GM04503 (cell line): ENCODE data around the gene FOXA2.

ENCODE experiments used
- DNase-seq: peaks from one replicate; pipeline ENCODE4 v3.0.0-alpha.2; 2012; ENCODE audit warnings: low read depth

Gene FOXA2

DNA sequence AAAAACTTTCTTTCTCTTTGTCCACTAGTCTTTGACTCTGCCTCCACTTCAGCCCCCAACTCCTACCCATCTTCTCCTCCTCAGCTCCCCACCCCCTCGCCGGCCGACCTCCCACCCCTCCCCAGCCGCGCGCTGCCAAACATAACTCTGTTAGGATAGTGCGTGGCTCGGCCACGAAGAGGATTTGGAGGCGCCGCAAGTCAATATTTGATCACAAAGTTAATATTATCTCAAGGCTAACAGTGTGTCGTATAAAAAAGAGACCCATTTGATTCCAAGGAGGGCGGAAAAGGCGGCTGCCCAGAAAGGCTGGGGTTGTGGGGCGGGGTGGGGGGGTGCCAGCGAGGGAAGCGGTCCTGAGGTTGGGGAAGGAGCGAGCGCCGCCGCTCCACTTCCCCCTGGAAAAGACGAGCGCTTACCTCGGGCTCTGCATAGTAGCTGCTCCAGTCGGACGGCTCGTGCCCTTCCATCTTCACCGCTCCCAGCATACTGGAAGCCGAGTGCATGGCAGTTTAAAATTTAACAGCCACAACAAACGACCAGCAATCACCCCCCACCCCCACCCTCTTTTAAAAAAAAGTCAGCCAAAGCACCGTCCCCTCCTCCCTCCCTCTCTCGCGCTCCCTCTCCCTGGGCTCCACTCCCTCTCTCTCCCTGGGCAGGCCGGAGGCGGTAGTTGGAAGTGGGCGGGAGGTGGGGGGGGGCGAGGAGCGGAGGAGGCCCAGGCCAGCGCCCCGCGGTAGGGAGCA is 425 bp downstream of the FOXA2 start:
- no peak for DNase-seq

DNA sequence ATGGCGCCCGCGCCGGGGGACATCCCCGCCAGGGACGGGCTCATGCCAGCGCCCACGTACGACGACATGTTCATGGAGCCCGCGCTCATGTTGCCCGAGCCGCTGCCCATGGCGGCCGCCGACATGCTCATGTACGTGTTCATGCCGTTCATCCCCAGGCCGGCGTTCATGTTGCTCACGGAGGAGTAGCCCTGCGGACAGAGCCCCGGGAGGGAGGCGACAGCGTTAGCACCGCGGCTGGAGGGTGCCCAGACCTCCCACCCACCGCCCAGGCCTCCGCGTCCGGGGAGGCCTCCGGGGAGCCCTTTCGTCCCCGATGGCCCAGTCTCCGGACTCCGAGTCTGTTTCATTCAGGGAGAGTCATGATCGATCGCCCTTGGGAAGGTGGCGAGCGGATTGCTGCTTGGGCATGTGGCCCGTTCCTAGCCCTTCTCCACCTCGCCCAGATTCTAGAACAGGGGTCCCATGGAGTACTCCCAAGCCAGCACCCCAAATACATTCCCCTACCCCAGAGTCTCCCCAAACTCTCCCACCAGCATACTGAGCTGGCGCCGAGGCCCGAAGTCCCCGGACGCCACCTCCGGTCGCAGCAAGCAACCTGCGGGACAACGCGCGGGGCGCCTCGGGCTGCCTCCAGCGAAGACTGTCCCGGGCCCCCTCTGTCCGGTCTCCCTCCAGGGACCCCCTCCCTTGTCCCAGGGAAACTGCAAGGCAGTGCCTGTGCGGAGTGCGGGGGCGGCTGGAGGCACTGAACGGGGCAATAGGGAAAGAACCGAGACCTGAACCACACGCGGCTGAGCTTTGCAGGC is 1.2 kb downstream of the FOXA2 start:
- no peak for DNase-seq

DNA sequence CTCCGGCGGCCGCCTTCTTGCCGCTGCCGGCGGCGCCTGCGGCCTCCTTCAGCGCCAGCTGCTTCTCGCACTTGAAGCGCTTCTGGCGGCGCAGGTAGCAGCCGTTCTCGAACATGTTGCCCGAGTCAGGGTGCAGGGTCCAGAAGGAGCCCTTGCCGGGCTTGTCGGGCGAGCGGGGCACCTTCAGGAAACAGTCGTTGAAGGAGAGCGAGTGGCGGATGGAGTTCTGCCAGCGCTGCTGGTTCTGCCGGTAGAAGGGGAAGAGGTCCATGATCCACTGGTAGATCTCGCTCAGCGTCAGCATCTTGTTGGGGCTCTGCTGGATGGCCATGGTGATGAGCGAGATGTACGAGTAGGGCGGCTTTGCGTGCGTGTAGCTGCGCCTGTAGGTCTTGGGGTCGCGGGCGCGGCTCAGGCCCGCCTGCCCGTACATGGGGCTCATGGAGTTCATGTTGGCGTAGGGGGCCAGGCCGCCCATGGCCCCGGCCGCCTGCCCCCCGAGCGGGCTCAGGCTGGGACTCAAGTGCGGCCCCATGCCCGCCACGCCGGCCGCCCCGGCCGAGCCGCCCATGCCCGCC is 1.9 kb downstream of the FOXA2 start:
- no peak for DNase-seq

DNA sequence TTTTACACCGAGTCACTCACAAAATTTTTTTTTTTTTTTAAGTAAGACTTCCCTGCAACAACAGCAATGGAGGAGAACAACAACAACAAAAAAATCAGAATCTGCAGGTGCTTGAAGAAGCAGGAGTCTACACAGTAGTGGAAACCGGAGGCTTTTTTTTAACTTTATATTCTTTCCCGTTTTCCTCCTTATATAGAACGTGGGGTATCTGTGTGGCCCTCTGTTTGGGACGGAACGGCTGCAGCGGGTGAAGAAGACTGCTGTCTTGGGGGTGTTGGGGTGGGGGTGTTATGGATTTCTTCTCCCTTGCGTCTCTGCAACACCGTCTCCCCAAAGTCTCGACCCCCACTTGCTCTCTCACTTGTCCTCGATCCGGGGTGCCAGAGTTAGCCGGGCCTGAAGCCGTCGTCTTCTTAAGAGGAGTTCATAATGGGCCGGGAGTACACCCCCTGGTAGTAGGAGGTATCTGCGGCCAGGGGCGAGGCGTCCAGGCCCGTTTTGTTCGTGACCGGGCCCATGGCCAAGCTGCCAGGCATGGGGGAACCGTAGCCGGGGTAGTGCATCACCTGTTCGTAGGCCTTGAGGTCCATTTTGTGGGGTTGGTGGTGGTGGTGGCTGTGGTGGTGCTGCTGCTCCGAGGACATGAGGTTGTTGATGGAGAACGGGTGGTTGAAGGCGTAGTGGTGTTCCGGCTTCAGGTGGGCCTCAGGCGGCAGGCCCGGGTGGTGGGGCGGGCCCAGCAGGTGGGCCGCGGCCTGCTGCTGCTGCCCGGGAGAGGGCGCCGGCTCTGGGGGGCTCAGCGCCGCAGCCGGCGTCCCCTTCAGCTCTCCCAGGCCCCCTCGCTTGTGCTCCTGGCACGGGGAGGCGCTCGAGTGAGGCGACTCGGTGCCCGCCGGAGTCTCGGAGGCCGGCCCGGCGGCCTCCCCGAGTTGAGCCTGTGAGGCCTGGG is 2.7 kb downstream of the FOXA2 start:
- DNase-seq, result no peak

DNA sequence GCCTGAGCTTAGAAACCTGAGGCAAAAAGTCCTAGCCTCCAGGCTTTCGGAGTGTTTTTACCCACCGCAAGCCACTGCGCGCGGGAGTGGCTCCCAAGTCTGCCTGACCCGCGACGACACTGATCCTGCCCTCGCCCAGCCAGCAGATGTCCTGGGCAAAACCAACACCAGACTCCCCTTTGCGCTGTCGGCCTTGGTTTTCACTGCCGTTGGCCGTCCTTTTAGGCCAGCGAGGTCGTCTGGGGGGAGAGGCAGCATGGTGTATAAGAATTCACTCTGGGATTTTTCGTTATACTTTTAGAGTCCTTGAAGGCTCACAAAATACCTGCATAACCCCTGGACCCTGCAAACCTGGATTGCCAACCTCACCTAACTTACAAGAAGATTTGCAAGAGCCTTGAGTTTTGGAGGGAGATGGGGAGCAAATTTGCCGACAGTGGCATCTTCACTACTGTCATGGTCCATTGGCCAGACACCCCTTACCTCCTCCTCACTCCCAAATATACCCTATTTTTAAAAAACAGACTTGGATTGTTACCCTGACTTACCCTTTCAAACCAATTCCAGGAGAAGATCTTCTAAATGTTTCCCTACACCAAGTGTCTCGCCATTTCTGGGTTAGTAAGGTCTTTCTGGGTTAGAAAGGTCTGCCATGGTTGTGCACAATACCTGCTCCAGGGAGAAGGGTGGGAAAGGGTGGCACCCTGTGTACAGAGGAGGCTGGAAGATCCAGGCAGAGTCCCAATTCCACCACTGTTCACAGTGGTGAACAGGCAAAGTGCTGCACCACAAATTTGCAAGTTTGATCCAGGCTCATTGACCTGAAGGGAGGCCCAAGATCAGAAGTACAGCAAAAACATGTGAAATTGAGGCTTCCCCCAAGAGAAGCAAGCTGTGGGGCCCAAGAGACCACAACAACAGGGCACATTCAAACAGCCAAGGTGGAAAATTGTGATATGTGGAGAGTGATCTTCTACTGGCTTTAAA is 4.4 kb downstream of the FOXA2 start:
- DNase-seq, result no peak

DNA sequence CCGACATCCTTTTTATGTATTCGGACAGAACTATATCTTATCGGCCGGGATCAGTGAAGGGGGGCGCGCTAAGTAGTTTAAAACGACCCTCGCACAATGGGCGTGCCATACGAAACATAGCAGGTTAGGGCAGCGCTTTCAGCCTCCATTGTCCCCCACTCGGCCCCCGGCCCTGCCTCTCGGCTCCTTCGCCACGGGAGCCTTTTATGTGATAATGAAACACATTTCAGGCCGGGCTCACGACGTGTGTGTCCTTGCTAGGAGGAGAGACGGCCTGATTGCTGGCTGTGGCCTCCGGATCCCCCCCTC is 5.3 kb downstream of the FOXA2 start:
- no peak for DNase-seq

DNA sequence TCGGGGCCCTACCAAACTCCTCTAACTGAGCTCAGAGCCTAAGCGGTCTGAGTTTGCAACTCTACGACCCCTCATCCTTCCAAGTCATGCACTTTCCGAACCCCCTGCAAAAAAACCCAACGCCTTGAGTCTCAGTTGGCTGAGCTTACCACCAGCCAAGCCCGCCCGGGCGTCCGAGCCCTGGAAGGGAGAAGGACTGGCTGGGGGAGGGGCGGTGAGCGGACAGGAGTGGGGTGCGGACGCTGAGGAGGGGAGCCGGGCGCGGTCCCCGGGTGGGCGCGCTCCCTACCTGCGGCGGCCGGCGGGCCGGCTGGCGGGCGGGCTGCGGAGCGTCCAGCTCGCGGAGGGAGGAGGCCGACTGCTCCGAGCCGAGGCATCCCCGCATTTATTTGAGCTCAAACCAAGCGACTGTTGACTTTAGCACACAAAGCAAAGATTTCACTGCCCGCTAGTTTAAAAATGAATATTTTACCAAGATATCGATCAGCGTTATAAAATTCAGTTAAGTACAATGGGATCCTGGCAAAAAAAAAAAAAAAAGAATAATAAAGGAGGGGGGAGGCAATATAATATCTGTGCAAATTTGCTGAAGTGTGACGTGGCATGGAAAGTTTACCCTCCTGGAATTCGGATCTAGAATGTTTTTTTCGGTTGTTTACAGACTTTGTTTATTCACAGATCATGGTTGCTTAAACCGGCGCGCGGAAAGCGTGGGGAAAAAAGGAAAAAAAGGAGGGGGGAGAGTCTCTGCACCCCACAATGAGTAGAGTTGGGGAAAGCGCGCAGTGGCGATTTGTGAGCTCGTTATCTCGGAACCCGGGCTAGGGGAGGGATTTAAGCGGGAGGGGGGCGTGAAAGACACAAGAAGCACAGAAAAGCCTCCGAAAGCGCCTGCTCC is 5.9 kb downstream of the FOXA2 start:
- DNase-seq, result no peak

DNA sequence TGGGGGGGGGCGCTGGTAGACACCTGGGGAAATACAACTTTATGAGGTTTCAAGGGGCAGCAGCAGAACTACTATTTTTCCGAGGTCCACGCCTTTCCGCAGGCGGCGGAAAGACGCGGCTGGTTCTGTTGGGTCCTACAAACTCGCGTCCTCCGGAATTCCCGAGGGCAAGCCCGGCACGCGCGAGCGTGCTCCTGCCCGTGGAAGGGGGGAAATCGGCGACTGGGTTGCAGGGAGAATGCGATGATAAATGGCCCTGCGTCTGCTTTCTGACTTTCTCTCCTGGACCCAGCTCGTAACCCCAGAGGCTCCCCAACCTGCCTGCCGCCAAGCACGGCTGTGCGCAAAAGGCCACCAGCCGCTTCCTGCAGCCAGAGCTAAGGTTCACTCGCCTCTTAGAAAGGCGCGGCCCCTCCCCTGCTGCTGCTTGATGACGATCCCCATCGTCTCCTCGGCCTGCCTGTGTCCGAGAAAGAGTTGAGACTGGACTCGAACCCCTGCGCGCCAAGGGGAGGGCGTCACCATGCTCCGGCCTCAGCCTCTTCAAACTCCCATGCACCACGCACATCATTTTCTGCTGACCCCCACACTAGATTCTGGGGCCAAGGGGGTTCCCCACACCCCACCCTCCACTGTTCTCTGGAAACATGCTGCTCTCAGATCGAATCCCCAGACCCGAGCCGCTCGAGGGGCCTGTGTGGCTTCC is 6.7 kb downstream of the FOXA2 start:
- no peak for DNase-seq

DNA sequence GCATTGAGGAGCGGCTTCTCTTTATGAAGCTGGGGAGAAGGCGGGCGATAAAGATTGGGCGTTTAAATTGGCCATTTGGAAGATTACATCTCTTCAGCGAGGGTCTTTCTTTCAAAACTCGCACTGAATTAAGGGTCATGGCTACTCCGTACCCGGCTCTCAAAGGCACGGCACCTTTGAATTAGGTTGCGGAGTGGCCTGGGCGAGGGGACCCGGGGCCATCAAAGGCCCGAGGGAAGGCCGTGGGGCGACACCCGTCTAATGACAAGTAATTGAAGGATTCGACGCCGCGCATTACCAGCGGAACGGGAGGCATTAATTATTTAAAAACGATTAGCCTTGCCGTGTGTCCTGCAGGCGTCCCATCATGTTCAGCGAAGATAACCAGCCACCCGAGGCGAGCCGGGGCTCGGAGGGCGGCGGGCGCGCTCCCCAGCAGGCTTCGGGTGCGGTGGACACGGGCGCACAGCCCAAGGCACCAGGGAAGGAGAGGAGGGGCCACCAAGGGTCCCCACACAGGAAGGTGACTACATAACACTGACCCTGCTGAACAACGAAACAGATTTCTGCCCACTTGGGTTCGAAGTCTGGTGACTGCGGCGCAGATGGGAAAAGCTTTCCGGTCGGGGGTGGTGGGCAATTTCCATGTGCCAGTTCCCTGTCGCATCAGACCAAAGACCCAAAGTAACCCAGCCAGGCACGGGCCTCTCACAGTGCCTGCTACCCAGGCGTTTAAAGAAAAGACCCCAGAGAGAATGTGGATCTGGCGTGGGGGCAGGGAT is 7.4 kb downstream of the FOXA2 start:
- no peak for DNase-seq

DNA sequence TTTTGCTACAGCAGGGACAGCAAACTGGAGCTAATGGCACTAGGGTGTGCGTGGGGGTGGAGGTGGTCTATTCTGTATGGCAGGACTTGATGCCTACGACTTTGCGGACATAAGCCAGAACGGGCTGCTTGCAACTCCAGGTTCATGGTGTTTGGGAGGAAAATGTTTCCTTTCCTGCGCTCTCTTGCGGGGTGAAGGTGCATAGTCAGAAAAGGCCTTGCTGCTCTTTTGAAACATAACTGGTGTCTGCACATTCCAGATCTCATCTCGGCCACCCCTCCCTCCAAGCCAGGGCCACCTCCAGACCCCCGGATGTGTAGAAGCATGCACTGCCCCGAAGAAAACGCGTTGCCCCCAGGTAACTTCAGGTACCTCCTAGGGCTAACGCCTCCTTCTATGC is 8.1 kb downstream of the FOXA2 start:
- no peak for DNase-seq

DNA sequence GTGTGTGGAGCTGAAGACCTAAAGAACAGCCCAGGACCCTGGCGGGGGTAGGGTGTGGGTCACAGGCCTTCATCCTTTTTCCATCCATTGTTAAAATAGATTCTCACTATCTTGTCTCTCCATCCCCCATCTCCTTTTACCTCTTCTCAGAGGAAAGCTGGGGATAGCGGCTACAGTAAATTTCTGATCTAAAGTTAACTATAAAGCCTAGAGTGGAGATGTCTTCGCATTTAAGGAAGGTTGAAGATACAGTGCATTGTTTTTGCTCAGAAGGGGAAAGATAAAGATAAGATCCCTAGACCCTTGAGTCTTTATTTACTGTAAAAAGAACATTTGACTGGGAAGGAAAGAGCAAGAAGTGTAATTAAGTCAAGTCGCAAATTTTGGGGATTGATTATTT is 8.6 kb downstream of the FOXA2 start:
- no peak for DNase-seq

DNA sequence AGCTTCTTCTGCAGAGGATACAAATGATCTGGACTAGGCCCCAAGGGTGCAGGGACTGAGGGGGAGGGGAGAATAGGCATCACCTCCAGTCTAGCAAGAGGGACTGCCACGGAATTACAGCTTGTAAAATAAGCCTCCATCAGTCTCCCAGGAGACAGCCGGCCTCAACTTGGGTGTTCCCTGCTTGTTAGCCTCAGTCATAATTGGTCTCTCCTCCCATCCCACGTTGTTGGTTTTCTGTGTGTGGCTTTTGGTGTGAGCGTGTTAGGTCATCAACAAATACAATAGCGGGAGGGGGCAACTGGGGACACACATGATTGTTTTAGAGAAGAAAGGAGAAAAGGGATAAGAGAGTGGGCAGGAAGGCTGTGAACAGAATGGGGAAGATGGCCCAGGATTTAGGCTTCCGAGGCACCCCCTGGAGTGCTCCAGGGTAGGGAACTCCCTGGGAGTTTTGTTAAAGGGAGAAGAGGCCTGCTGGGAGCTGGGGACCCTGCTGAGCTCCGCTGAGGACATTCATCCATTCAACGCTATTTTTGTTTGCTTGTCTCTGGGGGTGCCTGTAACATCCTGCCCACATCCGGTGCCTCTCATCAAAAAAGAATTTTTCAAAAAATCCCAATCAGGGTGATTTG is 9.2 kb downstream of the FOXA2 start:
- no peak for DNase-seq

DNA sequence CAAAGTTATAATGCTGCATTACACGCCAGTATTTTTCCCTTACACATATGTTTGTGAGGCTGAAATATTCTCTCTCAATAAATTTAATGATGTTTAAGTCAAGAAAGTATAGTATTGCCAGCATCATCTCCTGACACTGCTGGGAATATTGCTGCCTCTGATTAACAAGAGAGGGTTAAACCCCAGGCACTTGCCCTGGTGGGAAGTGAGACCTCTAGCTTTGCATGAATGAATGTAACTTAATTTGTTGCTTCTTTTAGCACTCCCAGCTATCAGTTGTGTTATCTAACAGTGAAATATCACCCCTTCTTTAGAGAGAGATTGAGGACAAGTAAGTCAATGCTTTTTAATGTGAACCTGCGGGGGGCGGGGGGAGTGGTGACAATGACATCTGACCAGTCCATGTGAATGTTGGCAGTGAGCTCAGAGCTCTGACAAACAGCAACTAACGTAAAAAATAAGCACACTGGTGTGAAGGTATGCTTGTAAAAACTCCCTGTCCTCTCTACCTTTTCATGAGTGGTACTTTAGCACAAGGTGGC is 9.8 kb downstream of the FOXA2 start:
- no peak for DNase-seq

DNA sequence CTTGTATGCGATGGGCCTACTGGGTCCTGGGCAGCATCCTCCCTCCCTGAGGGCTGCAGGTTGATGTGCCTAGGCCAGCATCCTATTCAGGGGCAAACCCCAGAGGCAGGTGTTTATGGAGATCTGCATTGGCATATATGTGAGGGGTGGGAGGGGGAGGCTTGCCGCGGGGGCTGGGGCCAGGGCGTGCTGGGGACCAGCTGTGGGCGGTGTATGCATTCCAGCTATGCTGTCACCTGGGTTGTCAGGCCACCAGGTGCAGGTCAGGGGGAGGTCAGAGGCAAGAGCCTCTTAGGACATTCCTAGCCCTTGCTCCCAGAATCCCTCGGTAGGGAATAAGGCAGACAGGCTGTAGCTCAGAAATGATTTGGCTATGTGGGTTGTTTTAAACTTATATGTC is 11.9 kb downstream of the FOXA2 start:
- DNase-seq, result no peak

DNA sequence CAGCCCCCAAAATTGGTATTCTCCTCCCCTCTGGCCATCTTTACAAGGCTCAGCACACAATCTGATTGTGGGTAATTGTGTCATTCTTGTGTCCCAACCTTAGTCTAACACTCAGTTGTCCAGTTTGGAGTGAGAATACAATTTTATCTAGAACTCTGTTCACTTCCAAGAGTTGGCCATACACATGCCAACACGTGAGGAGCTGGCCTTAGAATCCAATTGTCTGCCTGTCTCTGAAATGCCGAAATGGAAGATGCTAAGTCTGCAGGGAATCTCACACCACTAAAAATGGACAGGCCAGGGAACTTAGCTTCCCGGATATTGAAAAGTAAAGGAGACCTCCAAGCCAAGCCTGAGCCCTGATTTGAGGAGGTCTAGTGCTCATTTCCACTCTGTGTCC is 12.3 kb downstream of the FOXA2 start:
- DNase-seq, result no peak

DNA sequence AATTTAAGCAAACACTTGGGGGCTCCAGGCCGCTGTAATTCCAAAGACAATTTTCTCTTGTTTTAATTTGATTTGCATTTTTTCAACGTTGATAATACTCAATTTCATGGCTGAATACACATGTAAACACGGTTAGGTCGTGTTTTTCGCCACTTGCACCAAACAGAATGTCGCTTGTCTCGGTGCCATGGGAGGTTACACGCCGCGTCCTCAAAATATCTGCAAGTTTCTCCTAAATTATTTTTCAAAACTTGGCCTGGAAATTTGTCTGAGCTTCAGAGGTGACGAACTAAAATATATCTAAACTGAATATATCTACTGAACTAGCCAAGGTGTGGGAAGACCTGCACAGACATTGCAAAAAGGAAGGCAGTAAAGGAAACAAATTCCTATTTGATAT is 15.0 kb downstream of the FOXA2 start:
- no peak for DNase-seq

DNA sequence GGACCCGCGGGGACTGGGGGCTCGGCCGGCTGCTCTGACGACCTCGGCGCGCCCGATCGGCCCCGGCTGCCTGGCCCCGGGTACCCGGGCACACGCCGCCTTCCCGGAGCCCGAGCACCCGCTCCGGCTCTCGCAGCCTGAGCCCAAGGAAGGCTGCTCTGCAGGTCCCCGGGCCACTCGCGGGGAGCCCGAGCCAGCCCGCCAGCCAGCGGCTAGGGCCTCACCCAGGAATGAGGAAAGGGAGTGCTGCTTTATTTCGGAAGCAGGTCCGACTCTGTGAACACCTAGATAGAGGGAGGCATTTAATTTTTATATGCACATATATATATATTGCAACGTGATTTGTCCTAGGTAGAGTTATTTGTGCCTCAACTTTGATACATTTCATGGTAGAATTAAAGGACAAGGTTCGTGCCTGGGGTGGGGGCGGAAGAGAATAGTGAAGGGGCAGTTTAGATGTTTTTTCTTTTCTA is 15.5 kb downstream of the FOXA2 start:
- DNase-seq, result no peak
